GM20000 (cell line): ENCODE measurements around the gene HYAL4.
"Not testable (repeated sequence)": the region's sequence is repeated elsewhere in the genome, so short reads cannot be mapped to it uniquely, and the experiment has no call there.

ENCODE experiments used
- DNase-seq: peaks from one replicate; pipeline ENCODE4 v3.0.0; 2012; ENCODE audit warnings: low spot score
- CTCF ChIP-seq: IDR thresholded peaks from 2 replicates; pipeline ENCODE4 v1.5.1; 2012; ENCODE audit warnings: mild to moderate bottlenecking, control low read depth; ENCODE audit errors: extremely low read depth, missing control alignments

The HYAL4 gene

DNA sequence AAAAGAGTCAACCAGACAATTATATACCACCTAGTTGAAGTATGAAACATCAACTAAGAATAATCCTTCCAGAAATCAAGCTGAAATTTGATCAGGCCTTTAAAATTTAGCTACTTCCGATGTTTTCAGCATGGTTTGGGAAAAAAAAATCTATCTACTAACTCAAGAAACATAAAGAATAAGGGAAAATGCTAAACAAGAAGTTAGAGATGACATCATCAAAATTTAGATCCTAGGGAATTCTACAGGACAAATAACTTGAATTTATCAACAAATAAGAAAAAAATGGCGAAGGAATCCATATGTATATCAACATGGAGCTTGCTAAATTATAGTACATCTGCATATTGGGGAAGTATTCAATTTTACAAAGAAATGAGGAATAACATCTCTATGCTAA lies 36.3 kb downstream of the HYAL4 start:
- TF ChIP-seq CTCF, result no peak
- DNase-seq, result no peak

DNA sequence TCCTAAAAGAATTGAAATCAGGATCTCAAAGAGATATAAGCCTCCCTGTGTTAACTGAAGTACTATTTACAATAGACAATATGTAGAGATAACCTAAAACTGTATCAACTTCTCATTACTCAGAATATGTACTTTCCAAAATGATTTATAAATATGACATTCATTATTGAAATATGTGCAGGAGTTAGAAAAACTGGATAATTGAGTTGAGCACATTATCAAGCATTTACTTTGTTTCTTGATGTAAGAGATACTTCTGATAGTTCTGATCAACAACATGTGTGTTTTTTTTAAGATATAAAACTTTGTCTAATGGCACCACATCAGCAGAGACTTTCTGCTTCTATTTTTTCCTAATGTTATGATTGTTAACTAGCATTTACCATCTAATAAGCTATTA lies 38.2 kb downstream of the HYAL4 start:
- DNase-seq, result no peak
- no peak for TF ChIP-seq CTCF

DNA sequence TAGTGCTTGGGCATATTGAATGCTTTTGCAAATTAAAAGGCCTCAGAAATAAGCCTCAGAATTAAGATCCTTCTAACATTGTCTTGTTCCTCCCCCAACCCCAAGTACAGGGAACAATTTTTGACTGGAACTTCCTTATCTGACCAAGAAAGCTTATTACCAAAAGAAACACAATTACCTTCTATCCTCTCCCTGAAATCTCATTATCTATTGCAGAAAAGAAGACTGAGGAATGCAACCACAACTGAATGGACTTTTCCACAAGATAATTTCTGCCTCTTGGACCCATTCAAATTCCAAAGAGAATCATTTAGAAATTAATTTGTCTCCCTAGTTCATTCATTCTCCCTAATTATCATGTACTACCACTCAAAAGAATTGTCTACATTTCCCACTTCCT lies 43.2 kb downstream of the HYAL4 start:
- TF ChIP-seq CTCF, result no peak

DNA sequence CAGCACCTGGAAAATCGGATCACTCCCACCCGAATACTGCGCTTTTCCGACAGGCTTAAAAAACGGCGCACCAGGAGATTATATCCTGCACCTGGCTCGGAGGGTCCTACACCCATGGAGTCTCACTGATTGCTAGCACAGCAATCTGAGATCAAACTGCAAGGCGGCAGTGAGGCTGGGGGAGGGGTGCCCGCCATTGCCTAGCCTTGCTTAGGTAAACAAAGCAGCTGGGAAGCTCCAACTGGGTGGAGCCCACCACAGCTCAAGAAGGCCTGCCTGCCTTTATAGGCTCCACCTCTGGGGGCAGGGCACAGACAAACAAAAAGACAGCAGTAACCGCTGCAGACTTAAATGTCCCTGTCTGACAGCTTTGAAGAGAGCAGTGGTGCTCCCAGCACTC lies 49.8 kb downstream of the HYAL4 start:
- DNase-seq, result not testable (repeated sequence)

More for the DNA sequence above, 43.2 kb downstream of the HYAL4 start:
- no peak for DNase-seq

- DNase-seq, result no peak
- TF ChIP-seq CTCF, result no peak
Measured at GRCh38 chr7:123901101-123901500, 56.1 kb downstream of the HYAL4 start.

DNA sequence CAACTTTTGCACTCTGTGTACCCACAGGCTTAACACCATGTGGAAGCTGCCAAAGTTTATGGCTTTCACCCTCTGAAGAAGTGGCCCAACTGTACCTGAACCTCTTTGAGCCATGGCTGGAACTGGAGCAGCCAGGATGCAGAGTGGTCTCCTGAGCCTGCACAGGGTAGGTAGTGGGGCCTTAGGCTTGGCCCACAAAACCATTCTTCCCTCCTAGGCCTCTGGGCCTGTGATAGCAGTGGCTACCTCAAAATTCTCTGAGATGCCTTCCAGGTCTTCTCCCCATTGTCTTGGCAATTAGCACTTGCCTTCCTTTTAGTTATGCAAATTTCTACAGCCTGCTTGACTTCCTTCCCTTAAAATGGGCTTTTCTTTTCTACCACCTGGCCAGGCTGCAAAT lies 60.7 kb downstream of the HYAL4 start:
- TF ChIP-seq CTCF, result no peak
- DNase-seq, result no peak

DNA sequence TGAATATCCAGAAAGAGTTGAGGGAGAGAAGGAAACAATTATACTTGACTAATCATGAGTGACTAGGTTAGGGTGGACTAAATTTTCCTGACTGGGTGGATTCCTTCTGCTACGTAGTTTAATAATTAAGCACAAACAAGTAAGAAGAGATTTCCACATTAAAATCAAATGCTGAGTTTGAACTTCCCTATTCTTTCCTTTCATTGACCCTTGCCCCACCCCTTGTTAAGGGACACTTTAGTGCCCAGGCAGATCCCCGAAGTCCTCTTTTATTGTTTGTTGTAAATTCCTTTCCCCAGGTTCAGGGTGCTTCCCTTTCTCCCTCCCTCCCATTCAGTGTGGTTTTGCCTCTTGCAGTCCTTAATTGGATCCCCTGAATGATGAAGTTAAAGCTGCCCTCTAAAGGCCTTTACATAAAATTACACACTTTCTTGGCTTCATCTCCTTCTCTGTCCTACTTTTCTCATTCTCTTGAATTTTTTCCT lies 71.3 kb downstream of the HYAL4 start:
- DNase-seq, result peak; percentile 14
- no peak for TF ChIP-seq CTCF

DNA sequence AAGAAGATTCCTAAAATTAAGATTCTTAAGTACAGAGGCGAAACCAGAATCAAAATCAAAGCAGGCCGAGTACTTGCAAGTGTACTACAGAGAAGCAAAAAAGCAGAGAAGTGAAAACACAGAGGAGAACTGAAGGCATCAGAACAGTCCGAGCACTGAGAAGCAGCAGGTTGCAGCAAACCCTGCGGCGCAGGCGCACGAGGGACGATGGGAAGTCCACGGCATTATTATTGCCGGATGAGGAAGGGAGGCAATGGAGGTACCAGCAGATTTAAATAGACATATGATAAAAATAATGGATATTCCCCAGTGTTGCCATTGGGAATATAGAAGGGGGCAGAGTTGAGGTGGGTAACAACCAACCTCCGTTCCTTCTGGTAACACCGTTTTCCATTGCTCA lies 72.9 kb downstream of the HYAL4 start:
- no peak for DNase-seq
- no peak for TF ChIP-seq CTCF
